Natural killer cell (primary cell): ENCODE results near the gene GUCY1B1. TPM values are rescaled to one million over a fixed set of nuclear protein-coding genes. Genes with fewer than 3 reads are reported as not detected.

Source experiments
- ATAC-seq, 3 donors: fragments of 150-1000 bp in 2 of 3; fragments of 200-7000 bp in 1 of 3; cut with Tn5 transposase; 1 replicate in 1 of 3; 2 replicates in 2 of 3; pipeline ENCODE4 v1.10.0; 2021; ENCODE audit warnings: mild to moderate bottlenecking in 2 of 3, moderate library complexity in 2 of 3
- DNase-seq, 2 donors: peaks; one replicate each; pipeline versions ENCODE4 v3.0.0 to v3.0.0-alpha.2; 2013 to 2021; ENCODE audit warnings: mixed read lengths in 1 of 2
- H3K27ac ChIP-seq: one replicate; pipeline ENCODE4 v1.5.1; 2013; ENCODE audit warnings: mild to moderate bottlenecking, low read length
- H3K27me3 ChIP-seq: one replicate; pipeline ENCODE4 v1.6.1; 2013; ENCODE audit warnings: low read length; ENCODE audit not compliant: control insufficient read depth, insufficient read depth
- H3K36me3 ChIP-seq: one replicate; pipeline ENCODE4 v1.6.1; 2013; ENCODE audit warnings: low read length; ENCODE audit not compliant: control insufficient read depth, insufficient read depth
- H3K4me1 ChIP-seq: one replicate; pipeline ENCODE4 v1.6.1; 2013; ENCODE audit warnings: low read length; ENCODE audit not compliant: control insufficient read depth, insufficient read depth
- H3K4me3 ChIP-seq: one replicate; pipeline ENCODE4 v1.5.1; 2013; ENCODE audit warnings: low read length
- H3K9me3 ChIP-seq: one replicate; pipeline ENCODE4 v1.6.1; 2013; ENCODE audit warnings: low read length; ENCODE audit not compliant: control insufficient read depth, insufficient read depth
- H3K27ac Mint-ChIP-seq, 2 donors: one replicate each; pipeline ENCODE4 v1.8.0; 2022; ENCODE audit warnings: mild to moderate bottlenecking in 2 of 2, mixed read lengths in 2 of 2, moderate library complexity in 1 of 2
- H3K27me3 Mint-ChIP-seq, 2 donors: one replicate each; pipeline ENCODE4 v1.8.0; 2022; ENCODE audit warnings: low read depth in 2 of 2, mixed read lengths in 2 of 2
- H3K36me3 Mint-ChIP-seq: one replicate; pipeline ENCODE4 v1.8.0; 2022; ENCODE audit warnings: mixed read lengths
- H3K4me1 Mint-ChIP-seq, 2 donors: one replicate each; pipeline ENCODE4 v1.8.0; 2022; ENCODE audit warnings: mixed read lengths in 2 of 2
- H3K4me3 Mint-ChIP-seq: one replicate; pipeline ENCODE4 v1.8.0; 2022; ENCODE audit warnings: mild to moderate bottlenecking, moderate library complexity, mixed read lengths
- H3K9me3 Mint-ChIP-seq, 2 donors: one replicate each; pipeline ENCODE4 v1.8.0; 2022; ENCODE audit warnings: mixed read lengths in 2 of 2
- CTCF ChIP-seq: fragments of 200-600 bp; IDR thresholded peaks from one replicate; pipeline ENCODE4 v1.8.0; 2022; ENCODE audit warnings: antibody characterized with exemption
- WGBS: methylation state at CpG from one replicate; pipeline ENCODE4 v1.1.7; 2013; ENCODE audit warnings: missing lambda C conversion rate; ENCODE audit not compliant: insufficient coverage; 5-methylcytosine and 5-hydroxymethylcytosine counted together
- intact Hi-C: fragments of 100-400 bp; cut with micrococcal nuclease; formaldehyde crosslinking; loops from one replicate; pipeline ENCODE4 v1.14.2; 2022
- total RNA-seq, 4 donors: library from RNA; stranded (reverse); fragments of 120-200 nt in 1 of 4; gene quantifications; one replicate each; pipeline versions ENCODE4 v1.2.3 to v1.2.4, GENCODE V29; 2013 to 2022

The GUCY1B1 gene
- total RNA-seq, 3 donors from 2014 or later (not counting 1 experiment from before 2014, with no cell fraction given), result 2.1 to 4.0 (median 2.8) TPM

DNA sequence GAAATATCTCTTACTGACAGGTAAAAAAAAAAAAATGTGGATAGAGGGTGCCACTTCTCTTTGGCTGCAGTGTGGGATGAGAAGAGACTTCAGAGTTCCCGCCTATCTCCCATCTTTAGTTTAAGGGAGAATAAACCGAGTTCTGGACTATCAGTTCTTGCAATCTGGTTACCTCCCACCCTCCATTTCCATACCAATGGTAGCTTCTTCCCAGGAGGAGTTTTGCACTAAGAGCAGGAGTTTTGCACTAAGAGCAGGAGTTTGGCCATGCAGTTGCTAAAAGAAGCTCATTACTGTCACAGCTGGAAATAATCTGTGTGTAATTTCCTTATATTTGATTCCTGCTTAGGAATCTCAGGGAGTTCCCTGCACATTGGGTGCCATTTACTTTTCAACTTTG is 10.8 kb upstream of the GUCY1B1 start:
- no CpG with 5 or more reads among the region's 2 CpGs for WGBS
- no peak overlapping the region for H3K4me3 Mint-ChIP-seq
- H3K36me3 Mint-ChIP-seq, result no peaks in the 10 kb centered on the region
- Histone ChIP-seq H3K27me3 (no peaks in the 10 kb centered on the region), H3K9me3 (no peaks in the 10 kb centered on the region), H3K4me3 (no peak overlapping the region), H3K4me1 (no peaks in the 10 kb centered on the region), H3K27ac (no peak overlapping the region), H3K36me3 (no peaks in the 10 kb centered on the region)
- no peak overlapping the region for H3K27ac Mint-ChIP-seq
- H3K4me1 Mint-ChIP-seq, result no peaks in the 10 kb centered on the region
- DNase-seq, result no peak
- no peaks in the 10 kb centered on the region for H3K9me3 Mint-ChIP-seq
- intact Hi-C loops, result no loop called here
- TF ChIP-seq CTCF, result no peak
- no peak for ATAC-seq
- no peaks in the 10 kb centered on the region for H3K27me3 Mint-ChIP-seq

DNA sequence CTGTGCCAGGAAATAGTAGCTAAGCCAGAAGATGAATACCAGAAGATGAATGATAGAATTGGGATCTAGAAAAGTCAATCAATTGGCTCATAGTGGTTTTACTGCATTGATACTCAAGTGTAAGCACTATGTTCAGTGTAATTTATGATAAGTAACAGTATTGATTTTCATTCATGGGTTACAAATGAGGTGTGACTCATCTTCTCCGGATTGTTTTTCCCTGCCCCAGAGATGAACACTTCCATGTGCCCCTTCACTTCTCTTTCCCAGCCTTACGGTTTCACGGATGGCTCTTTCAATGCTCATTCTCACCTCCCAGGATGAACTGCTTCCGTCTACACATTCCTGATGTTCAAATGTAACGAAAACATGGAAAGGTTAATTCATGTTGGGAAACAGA is 9.8 kb upstream of the GUCY1B1 start:
- no peaks in the 10 kb centered on the region for H3K9me3 Mint-ChIP-seq
- no peaks in the 10 kb centered on the region for H3K4me1 Mint-ChIP-seq
- H3K36me3 ChIP-seq, result no peaks in the 10 kb centered on the region
- H3K27me3 Mint-ChIP-seq, result no peaks in the 10 kb centered on the region
- no peaks in the 10 kb centered on the region for H3K4me1 ChIP-seq
- intact Hi-C loops, result no loop called here
- no peak for DNase-seq
- no peaks in the 10 kb centered on the region for H3K9me3 ChIP-seq
- no peaks in the 10 kb centered on the region for H3K27me3 ChIP-seq
- H3K27ac Mint-ChIP-seq, result no peak overlapping the region
- no peak overlapping the region for H3K27ac ChIP-seq
- ATAC-seq, result no peak
- WGBS, result 97% methylated on average over 4 of the region's 5 CpGs
- H3K4me3 ChIP-seq, result no peak overlapping the region
- no peaks in the 10 kb centered on the region for H3K36me3 Mint-ChIP-seq
- no peak overlapping the region for H3K4me3 Mint-ChIP-seq
- TF ChIP-seq CTCF, result no peak

GRCh38 chr4:155751569-155751968 is 7.3 kb upstream of the GUCY1B1 start:
- Histone ChIP-seq H3K4me1 (no peaks in the 10 kb centered on the region), H3K4me3 (no peak overlapping the region), H3K9me3 (no peaks in the 10 kb centered on the region), H3K27ac (no peak overlapping the region), H3K36me3 (no peaks in the 10 kb centered on the region), H3K27me3 (no peaks in the 10 kb centered on the region)
- no peak for TF ChIP-seq CTCF
- 72% methylated on average over 5 of the region's 5 CpGs for WGBS
- H3K4me3 Mint-ChIP-seq, result no peak overlapping the region
- H3K4me1 Mint-ChIP-seq, result no peaks in the 10 kb centered on the region
- intact Hi-C loops, result no loop called here
- DNase-seq (no peak), ATAC-seq (no peak)
- H3K27me3 Mint-ChIP-seq, result no peaks in the 10 kb centered on the region
- no peaks in the 10 kb centered on the region for H3K36me3 Mint-ChIP-seq
- no peak overlapping the region for H3K27ac Mint-ChIP-seq
- H3K9me3 Mint-ChIP-seq, result no peaks in the 10 kb centered on the region

GRCh38 chr4:155757745-155758265 is 1.0 kb upstream of the GUCY1B1 start:
- peak overlapping the region; percentile 84 to 87 for H3K27ac Mint-ChIP-seq

More at GRCh38 chr4:155757745-155758265, 1.0 kb upstream of the GUCY1B1 start:
- no peaks in the 10 kb centered on the region for H3K9me3 ChIP-seq
- H3K4me3 ChIP-seq, result no peak overlapping the region
- Mint-ChIP-seq H3K4me3 (no peak overlapping the region), H3K4me1 (peaks cover 11% of the 10 kb centered on the region in 2 donors), H3K9me3 (no peaks in the 10 kb centered on the region), H3K36me3 (no peaks in the 10 kb centered on the region), H3K27me3 (no peaks in the 10 kb centered on the region)
- no peak overlapping the region for H3K27ac ChIP-seq
- no peak for TF ChIP-seq CTCF
- peaks cover 9% of the 10 kb centered on the region for H3K4me1 ChIP-seq
- no peaks in the 10 kb centered on the region for H3K27me3 ChIP-seq
- WGBS, result 90% methylated on average over 1 of the region's 1 CpG
- no peaks in the 10 kb centered on the region for H3K36me3 ChIP-seq
- DNase-seq, result no peak
- intact Hi-C loops, result loop anchor here (2.0 kb wide), 2 partner anchors 89 to 381 kb away; partner anchors contain the start of gene MAP9
- no peak for ATAC-seq
